DND-41 (cell line): ENCODE measurements around the gene CSRNP2.

Experiments
- CTCF ChIP-seq: IDR thresholded peaks from 2 replicates; pipeline ENCODE4 v1.5.1; 2012; ENCODE audit warnings: borderline replicate concordance, low read length, moderate library complexity, mild to moderate bottlenecking; ENCODE audit not compliant: poor library complexity, severe bottlenecking; ENCODE audit errors: extremely low read depth
- EZH2 ChIP-seq: IDR thresholded peaks from 3 replicates; pipeline ENCODE4 v1.6.1; 2012; ENCODE audit warnings: borderline replicate concordance, low read depth, mild to moderate bottlenecking, moderate library complexity, low read length, inconsistent platforms; ENCODE audit not compliant: severe bottlenecking

GRCh38 chr12:51011955-51012354 lies 71.4 kb downstream of the CSRNP2 start:
- no peak for TF ChIP-seq CTCF
- TF ChIP-seq EZH2, result no peak
